Measurements from ENCODE around the gene KRTAP4-11.
"Not testable (repeated sequence)": the region's sequence is repeated elsewhere in the genome, so short reads cannot be mapped to it uniquely, and the experiment has no call there.

The KRTAP4-11 gene

DNA sequence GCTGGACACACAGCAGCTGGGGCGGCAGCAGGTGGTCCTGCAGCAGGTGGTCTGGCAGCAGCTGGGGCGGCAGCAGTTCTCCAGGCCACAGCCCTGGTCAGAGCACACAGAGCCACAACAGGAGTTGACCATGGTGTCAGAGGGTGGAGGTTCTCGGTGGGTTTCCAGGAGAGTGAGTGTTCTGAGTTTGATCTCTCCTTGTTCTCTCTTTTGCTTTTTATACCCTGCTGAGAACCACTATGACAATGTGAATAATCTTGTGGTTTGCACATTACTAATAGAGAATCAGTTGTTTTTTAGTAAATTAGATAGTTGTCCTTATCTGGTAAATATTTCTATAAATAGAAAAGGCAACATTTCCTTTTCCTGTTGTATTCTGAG lies 5.8 kb upstream of the KRTAP4-11 start, which contains the start of gene KRTAP4-12:
KRTAP4-12 (minus strand) TSS at position 192 of the 381 bp plus-strand sequence; CDS start at position 132, 60 bp downstream.
- DNase-seq (ENCODE audit: low read depth in 2 of 2), result not testable (repeated sequence)

DNA sequence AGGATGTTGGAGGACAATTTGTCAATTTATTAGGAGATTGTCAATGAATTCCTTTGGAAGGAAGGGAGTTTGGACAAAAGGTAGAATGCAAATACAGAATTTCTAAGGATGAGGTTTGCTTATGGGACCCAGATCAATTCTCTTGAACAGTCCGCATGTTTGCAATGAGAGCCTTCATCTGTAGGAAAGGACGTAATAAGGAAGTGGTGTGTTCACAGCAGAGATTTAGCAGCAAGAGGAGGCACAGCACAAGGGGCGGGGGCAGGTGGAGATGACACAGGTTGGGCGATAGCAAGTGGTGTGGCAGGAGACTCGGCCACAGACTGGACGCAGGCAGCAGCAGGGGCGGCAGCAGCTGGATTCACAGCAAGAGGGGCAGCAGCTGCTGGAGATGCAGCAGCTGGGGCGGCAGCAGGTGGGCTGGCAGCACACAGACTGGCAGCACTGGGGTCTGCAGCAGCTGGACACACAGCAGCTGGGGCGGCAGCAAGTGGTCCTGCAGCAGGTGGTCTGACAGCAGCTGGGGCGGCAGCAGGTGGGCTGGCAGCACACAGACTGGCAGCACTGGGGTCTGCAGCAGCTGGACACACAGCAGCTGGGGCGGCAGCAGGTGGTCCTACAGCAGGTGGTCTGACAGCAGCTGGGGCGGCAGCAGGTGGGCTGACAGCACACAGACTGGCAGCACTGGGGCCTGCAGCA lies 5.3 kb upstream of the KRTAP4-11 start:
- not testable (repeated sequence) for DNase-seq (ENCODE audit: low read depth in 2 of 2)

DNA sequence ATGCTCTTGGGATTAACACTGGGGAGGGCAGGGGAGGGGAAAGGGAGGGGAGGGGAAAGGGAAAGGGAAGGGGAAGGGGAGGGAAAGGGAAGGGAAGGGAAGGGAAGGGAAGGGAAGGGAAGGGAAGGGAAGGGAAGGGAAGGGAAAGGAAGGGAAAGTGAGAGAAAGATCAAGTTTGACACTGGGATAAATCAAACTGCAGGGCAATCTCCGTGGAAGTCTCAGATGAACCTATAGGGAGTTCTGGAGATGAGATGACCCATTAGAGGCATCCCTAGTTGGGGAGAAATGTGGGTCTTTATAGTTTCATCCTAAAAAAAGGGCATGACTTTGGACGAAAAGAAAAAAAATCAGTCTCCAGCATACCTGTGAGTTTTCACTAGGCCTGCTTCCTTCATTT lies 3.6 kb upstream of the KRTAP4-11 start:
- no peak for DNase-seq (ENCODE audit: low read depth in 2 of 2)

DNA sequence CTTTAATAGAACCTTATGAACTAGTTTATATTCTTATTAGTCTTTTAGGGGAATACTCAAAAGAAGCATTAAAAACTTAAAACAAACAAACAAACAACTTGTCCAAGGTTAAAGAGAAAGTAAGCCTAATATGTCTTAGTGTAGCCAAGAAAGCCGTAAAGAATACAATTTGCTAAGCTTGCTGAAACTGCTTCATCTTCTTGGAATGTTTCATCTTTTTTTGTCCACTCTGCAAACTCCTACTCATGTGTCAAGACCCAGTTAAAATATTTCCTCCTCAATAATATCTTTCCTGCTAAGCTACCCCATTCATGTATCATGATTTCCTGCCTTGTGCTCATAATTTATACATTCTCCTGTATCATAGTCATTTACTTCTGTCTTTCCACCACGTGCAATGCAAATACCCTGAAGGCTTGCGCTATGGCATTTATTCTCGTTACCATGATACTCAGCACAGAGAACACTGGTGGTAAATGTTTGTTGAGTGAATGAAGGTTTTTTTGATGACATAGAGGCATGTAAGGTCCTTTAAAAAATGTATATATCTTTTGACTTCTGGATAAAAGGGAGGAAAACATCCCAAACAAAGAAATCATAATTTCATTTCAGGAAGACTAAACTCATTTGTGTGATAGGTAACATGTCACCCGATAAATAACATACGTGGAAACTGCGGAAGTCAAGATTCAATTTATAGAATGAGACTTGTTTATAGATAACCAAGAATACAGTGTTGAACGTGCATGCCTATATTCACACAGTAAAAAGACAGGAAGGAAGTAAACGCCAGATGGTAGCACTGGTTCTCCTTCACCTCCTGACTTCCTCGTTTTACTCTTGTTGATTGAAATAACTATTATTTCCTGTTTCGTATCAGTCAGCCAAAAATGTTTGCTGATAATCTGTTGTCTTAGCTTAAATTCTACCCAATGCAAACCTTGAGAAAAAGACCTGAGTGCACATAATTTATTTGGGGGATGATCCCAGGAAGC lies 1.8 kb upstream of the KRTAP4-11 start:
- not testable (repeated sequence) for DNase-seq (ENCODE audit: low read depth in 2 of 2)

DNA sequence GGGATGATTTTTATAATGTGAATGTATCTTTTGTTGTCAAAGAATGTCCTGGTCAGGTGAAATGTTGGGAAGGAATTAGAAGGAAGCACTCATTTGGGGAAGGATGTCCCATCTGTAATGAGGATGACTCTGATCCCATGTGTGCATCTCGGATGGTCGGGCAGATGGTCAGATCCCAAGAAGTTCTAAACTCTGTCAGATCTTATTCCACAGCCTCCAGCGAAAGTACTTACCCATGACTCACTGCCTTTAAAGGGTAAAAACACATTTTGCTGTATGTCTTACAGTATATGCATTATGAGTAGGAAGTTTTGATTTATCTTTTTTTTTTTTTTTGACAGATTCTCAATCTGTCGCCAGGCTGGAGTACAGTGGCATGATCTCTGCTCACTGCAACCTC lies 548 bp upstream of the KRTAP4-11 start:
- DNase-seq (ENCODE audit: low read depth in 2 of 2), result no peak

DNA sequence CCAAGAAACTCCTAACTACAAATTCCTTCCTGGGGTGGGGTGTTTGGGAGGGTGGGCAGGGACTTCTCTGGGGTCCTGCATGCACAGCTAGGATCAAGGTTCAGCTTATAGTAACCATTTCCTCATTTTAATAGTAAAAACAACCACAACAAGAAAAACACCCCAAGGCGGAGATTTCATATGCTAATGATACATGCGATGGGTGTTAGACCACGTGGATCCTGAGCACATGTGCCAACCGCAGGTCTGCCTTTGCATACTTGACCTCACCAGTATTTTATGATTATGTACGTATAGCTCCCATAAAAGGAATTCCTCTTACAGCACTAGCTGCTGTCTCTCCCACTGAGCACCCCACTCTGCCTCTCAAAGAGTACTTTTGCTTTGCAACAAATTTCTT lies 1.9 kb downstream of the KRTAP4-11 start:
- DNase-seq (ENCODE audit: low read depth in 2 of 2), result no peak

DNA sequence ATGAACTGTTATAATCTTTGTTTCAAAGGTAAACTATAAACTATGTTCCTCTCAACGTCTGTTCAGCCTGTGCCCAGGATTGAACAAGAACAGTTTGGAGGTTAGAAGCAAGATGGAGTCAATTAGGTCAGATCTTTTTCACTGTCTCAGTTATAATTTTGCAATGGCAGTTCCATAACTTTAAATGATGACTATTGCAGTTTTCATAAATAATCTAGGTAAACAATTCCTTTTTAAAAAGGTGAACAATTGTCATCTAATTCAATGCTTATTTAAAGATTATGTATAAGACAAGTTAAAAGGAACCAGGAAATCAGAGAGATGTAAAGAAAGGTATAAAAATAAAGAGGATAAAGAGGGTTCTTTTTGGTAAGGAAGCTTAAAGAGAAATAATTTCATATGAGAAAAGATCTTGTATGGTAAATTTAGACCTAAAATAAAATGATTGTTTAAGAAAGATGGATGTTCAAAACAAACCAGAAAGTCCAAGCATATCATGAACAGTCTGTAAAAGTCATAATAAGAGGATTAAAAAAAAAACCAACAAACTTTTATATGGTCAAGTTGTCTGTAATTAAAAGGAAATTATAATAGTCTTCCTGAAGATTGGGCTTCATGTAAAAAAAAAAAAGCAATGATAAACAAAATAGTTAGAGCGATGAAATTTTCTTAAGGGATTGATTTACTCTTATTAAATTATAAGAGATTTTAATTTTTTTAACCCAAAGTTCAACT lies 6.9 kb downstream of the KRTAP4-11 start:
- no peak for DNase-seq (ENCODE audit: low read depth in 2 of 2)

DNA sequence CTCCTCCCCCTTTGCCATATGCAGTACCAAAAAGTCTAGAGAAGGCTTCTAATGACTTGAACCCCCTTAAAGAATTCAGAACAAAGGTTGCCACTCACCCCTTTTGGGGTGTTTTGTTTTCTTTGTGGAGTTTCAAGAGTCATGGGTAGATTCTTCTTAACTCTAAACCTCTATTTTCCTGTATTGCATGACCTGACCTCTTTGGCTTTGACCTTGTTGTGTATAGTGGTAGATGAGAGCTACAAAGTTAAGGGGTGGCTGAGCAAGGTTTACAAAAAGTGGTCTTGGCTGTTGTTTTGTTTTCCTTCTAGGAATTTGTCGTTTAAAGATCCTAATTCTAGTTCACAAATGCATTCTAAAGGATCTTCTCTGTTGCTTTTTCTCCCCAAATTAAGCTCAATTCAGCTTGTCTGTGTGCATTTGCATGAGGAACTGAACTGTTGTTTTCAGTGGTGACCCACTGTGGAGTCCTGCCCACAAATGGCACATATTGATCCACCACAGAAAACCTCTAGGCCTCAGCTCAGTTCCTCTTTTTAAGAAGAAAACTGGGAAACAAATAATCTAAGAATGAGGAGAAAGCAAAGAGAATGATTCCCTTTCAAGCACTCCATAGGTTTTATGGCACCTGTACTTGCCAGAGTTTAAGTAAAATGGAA lies 9.3 kb downstream of the KRTAP4-11 start:
- DNase-seq (ENCODE audit: low read depth in 2 of 2), result not testable (repeated sequence)

DNA sequence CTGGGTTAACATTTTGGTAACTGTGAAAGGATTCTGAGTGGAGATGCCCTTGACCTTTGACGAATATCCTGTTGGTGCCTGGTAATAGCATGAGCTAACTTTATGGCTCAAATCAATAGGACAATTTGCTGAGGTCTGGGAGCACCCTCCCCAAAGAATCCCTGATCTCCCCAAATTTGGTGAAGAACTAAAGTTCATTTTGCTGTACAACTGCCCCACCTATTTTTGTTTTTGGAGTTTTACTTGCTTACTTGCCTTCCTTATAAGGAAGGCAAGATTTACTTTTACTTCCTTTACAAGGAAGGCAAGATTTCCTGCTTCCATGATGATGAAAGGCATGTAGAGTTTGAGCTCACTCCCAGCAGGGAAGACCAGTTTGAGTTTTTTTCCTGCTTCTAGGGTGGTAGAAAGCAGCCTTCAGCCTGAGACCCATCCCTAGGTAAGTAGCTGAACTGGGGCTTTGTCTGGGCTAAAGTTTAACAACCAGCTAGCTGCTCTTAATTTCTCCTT lies 10.2 kb downstream of the KRTAP4-11 start:
- no peak for DNase-seq (ENCODE audit: low read depth in 2 of 2)

DNA sequence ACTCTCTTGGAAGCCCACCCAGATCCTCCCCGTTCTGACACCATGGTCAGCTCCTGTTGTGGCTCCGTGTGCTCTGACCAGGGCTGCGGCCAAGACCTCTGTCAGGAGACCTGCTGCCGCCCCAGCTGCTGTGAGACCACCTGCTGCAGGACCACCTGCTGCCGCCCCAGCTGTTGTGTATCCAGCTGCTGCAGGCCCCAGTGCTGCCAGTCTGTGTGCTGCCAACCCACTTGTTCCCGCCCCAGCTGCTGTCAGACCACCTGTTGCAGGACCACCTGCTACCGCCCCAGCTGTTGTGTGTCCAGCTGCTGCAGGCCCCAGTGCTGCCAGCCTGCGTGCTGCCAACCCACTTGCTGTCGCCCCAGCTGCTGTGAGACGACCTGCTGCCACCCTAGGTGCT lies 12.8 kb downstream of the KRTAP4-11 start, which contains the start of gene KRTAP4-9:
KRTAP4-9 (plus strand) TSS at position 43 of the 400 bp plus-strand sequence; CDS start at position 43, 0 bp downstream.
- not testable (repeated sequence) for DNase-seq (ENCODE audit: low read depth in 2 of 2)

DNA sequence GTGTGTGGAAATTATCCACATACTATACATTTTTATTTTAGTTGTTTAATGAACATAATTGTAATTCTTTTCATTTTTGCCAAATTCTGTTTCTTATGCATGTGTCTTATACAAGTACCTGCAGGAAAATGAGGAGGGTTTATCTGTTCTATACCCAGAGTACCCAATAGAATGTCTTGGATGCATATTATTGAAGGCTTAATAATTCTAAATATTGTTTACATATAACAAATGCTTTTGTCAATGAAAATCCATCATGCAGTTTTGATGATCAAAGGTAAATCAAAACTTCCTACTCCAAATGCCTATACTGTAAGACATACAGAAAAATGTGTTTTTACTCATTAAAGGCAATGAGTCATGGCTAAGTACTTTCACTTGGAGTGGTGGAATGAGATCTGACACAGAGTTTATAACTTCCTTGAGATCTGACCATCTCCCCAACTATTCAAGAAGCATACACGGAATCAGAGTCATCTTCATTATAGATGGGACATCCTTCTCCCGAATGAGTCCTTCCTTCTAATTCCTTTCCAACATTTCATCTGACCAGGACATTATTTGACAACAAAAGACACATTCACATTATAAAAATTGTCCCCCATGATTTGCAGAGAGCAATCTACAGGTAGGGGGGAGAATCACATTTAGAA lies 13.7 kb downstream of the KRTAP4-11 start:
- not testable (repeated sequence) for DNase-seq (ENCODE audit: low read depth in 2 of 2)

DNA sequence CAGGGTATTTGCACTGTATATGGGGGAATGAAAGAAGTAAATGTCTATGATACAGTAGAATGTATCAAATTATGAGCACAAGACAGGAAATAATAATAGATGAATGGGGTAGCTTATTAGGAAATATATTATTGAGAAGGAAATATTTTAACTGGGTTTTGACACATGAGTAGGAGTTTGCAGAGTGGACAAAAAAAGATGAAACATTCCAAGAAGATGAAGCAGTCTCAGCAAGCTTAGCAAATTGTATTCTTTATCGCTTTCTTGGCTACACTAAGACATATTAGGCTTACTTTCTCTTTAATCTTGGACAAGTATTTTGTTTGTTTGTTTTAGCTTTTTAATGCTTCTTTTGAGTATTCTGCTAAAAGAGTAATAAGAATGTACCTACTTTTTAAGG lies 14.3 kb downstream of the KRTAP4-11 start:
- DNase-seq (ENCODE audit: low read depth in 2 of 2), result no peak

DNA sequence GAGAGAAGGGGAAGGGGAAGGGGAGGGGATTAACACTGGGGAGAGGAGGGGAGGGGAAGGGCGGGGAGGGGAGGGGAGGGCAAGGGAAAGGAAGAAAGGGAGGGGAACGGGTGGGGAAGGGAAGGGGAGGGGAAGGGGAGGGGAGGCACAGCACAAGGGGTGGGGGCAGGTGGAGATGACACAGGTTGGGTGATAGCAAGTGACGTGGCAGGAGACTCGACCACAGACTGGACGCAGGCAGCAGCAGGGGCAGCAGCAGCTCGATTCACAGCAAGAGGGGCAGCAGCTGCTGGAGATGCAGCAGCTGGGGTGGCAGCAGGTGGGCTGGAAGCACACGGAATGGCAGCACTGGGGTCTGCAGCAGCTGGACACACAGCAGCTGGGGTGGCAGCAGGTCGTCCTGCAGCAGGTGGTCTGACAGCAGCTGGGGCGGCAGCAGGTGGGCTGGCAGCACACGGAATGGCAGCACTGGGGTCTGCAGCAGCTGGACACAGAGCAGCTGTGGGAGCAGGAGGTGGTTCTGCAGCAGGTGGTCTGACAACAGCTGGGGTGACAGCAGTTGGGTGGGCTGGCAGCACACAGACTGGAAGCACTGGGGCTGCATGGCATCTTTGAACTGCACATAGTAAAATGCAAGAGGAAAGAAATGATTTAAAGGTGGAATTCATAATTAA lies 16.4 kb downstream of the KRTAP4-11 start, which contains the start of gene KRTAP4-16:
KRTAP4-16 (minus strand) TSS at position 624 of the 674 bp plus-strand sequence; CDS start at position 624, 0 bp downstream.
- DNase-seq (ENCODE audit: low read depth in 2 of 2), result no peak

DNA sequence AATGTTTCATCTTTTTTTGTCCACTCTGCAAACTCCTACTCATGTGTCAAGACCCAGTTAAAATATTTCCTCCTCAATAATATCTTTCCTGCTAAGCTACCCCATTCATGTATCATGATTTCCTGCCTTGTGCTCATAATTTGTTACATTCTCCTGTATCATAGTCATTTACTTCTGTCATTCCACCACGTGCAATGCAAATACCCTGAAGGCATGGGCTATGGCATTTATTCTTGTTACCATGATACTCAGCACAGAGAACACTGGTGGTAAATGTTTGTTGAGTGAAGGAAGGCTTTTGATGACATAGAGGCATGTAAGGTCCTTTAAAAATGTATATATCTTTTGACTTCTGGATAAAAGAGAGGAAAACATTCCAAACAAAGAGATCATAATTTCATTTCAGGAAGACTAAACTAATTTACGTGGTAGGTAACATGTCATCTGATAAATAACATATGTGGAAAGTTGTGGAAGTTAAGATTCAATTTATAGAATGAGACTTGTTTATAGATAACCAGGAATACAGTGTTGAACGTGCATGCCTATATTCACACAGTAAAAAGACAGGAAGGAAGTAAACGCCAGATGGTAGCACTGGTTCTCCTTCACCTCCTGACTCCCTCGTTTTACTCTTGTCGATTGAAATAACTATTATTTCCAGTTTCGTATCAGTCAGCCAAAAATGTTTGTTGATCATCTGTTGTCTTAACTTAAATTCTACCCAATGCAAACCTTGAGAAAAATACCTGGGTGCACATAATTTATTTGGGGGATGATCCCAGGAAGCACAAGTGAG lies 18.3 kb downstream of the KRTAP4-11 start:
- DNase-seq (ENCODE audit: low read depth in 2 of 2), result not testable (repeated sequence)

DNA sequence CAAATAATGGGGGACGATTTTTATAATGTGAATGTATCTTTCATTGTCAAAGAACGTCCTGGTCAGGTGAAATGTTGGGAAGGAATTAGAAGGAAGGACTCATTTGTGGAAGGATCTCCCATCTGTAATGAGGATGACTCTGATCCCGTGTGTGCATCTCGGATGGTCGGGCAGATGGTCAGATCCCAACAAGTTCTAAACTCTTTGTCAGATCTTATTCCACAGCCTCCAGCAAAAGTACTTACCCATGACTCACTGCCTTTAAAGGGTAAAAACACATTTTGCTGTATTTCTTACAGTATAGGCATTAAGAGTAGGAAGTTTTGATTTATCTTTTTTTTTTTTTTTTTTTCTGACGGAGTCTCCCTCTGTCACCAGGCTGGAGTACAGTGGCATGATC lies 19.7 kb downstream of the KRTAP4-11 start:
- DNase-seq (ENCODE audit: low read depth in 2 of 2), result no peak

DNA sequence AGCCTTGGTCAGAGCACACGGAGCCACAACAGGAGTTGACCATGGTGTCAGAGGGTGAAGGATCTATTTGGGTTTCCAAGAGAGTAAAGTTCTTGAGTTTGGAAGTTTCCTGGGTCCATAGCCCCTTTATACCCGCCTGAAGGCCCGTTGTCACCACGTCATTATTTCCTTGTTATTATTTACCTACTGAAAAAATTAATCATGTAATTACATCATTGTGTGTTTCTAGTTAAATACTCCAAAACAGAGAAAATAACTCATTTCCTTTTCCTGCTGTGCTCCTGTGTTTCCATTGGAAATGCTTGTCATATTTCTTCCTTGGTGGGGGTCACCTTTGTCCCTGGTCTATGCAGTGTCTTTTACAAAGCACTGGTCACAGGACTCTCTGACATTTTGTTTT lies 20.1 kb downstream of the KRTAP4-11 start, which contains the start of gene KRTAP4-8:
KRTAP4-8 (minus strand) TSS at position 101 of the 400 bp plus-strand sequence; CDS start at position 43, 58 bp downstream.
- DNase-seq (ENCODE audit: low read depth in 2 of 2), result no peak

DNA sequence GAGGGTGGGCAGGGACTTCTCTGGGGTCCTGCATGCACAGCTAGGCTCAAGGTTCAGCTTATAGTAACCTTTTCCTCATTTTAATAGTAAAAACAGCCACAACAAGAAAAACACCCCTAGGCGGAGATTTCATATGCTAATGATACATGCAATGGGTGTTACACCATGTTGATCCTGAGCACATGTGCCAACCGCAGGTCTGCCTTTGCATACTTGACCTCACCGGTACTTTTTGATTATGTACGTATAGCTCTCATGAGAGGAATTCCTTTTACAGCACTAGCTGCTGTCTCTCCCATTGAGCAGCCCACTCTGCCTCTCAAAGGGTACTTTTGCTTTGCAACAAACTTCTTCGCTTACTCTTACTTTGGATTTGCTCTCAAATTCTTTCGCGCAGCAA lies 22.1 kb downstream of the KRTAP4-11 start:
- DNase-seq (ENCODE audit: low read depth in 2 of 2), result no peak

DNA sequence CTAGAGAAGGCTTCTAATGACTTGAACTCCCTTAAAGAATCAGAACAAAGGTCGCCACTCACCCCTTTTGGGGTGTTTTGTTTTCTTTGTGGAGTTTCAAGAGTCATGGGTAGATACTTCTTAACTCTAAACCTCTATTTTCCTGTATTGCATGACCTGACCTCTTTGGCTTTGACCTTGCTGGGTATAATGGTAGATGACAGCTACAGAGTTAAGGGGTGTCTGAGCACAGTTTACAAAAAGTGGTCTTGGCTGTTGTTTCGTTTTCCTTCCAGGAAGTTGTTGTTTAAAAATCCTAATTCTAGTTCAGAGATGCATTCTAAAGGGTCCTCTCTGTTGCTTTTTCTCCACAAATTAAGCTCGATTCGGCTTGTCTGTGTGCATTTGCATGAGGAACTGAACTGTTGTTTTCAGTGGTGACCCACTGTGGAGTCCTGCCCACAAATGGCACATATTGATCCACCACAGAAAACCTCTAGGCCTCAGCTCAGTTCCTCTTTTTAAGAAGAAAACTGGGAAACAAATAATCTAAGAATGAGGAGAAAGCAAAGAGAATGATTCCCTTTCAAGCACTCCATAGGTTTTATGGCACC lies 29.3 kb downstream of the KRTAP4-11 start:
- not testable (repeated sequence) for DNase-seq (ENCODE audit: low read depth in 2 of 2)

Measured in stimulated activated CD8-positive, alpha-beta memory T cell treated with anti-CD3 and anti-CD28 coated beads, Interleukin-7, amount 100 ng/mL, for 4 hours (primary cell).